Keratinocyte (primary cell): ENCODE data around the gene MZT1.

Experiments
- CTCF ChIP-seq, 3 experiments: IDR thresholded peaks in 1 of 3; conservative IDR thresholded peaks in 1 of 3; optimal IDR thresholded peaks in 1 of 3; 2 replicates in 2 of 3; 3 replicates in 1 of 3; pipeline versions ENCODE3 to v1.5.1; 2011; ENCODE audit warnings: low read length in 3 of 3, mild to moderate bottlenecking in 3 of 3, moderate library complexity in 2 of 3, control low read depth in 1 of 3, inconsistent platforms in 1 of 3; ENCODE audit not compliant: insufficient read depth in 2 of 3; ENCODE audit errors: extremely low read depth in 1 of 3
- EZH2 ChIP-seq: IDR thresholded peaks from one replicate; pipeline ENCODE4 v1.6.1; 2012; ENCODE audit warnings: inconsistent platforms, mild to moderate bottlenecking, low read length, moderate library complexity

GRCh38 chr13:72700509-72700908 is 26.9 kb downstream of the MZT1 start:
- TF ChIP-seq CTCF (optimal IDR thresholded peaks at IDR 0.05 in 1 of 3, IDR thresholded peaks at IDR 0.05 in 1 of 3, conservative IDR thresholded peaks at IDR 0.05 in 1 of 3; ENCODE audit: extremely low read depth in 1 of 3, insufficient read depth in 2 of 3, low read length in 3 of 3) (no peak), EZH2 (no peak)
